ENCODE measurements around the gene CNTROB.

Gene CNTROB

GRCh38 chr17:7922269-7922844, 9.6 kb upstream of the CNTROB start:
- ChIA-PET CTCF (interaction anchor here (0.9 to 2.5 kb wide), 8 partner anchors 49 to 135 kb away, joined by 3 to 9 read pairs (median 4); no protein-coding TSS in a partner anchor), POLR2A (interaction anchor here (0.6 kb wide), 1 partner anchor 77 kb away, joined by 3 read pairs; no protein-coding TSS in a partner anchor)
- TF ChIP-seq CTCF (IDR thresholded peaks at IDR 0.05; ENCODE audit: insufficient read depth, low read length, missing control alignments), result no peak
- H3K4me3 ChIP-seq (ENCODE audit: low read depth, low read length), result peak overlapping the region; percentile 52
- no peak for DNase-seq (ENCODE audit: low read depth, low spot score)

- peak overlapping the region; percentile 52 for H3K4me3 ChIP-seq (ENCODE audit: low read depth, low read length)
- no peak for DNase-seq (ENCODE audit: low read depth, low spot score)
- TF ChIP-seq CTCF (IDR thresholded peaks at IDR 0.05; ENCODE audit: insufficient read depth, low read length, missing control alignments), result no peak
- POLR2A ChIA-PET, result no interaction called here
- CTCF ChIA-PET, result interaction anchor here (1.3 to 2.5 kb wide), 5 partner anchors 59 to 134 kb away, joined by 4 to 9 read pairs (median 5); no protein-coding TSS in a partner anchor
These were observed 9.0 kb upstream of the CNTROB start for GRCh38 chr17:7922845-7923628.

GRCh38 chr17:7927596-7927995, 4.4 kb upstream of the CNTROB start:
- CTCF ChIA-PET, result interaction anchor here (1.3 to 16.0 kb wide), 4 partner anchors 15 to 114 kb away, joined by 3 to 173 read pairs (median 10); no protein-coding TSS in a partner anchor
- TF ChIP-seq CTCF (IDR thresholded peaks at IDR 0.05; ENCODE audit: insufficient read depth, low read length, missing control alignments), result no peak
- DNase-seq (ENCODE audit: low read depth, low spot score), result no peak
- POLR2A ChIA-PET, result interaction anchor here (1.3 kb wide), 1 partner anchor 12 kb away, joined by 7 read pairs; the partner anchor contains the start of gene RNF227
- no peak overlapping the region for H3K4me3 ChIP-seq (ENCODE audit: low read depth, low read length)

GRCh38 chr17:7929158-7930023, 2.6 kb upstream of the CNTROB start, which contains the start of gene KCNAB3:
KCNAB3 (minus strand) TSS chr17:7929856; CDS start chr17:7929435, 421 bp downstream.
- CTCF ChIA-PET, result interaction anchor here (0.8 to 16.0 kb wide), 7 partner anchors 12 to 112 kb away, joined by 3 to 173 read pairs (median 4); no protein-coding TSS in a partner anchor
- DNase-seq (ENCODE audit: low read depth, low spot score), result no peak
- peak within 1 kb of the TSS; percentile 62 for H3K4me3 ChIP-seq (ENCODE audit: low read depth, low read length)
- POLR2A ChIA-PET, result interaction anchor here (1.5 kb wide), 1 partner anchor 13 kb away, joined by 9 read pairs; the partner anchor contains the start of gene RNF227
- no peak for TF ChIP-seq CTCF (IDR thresholded peaks at IDR 0.05; ENCODE audit: insufficient read depth, low read length, missing control alignments)

GRCh38 chr17:7930841-7931631, 970 bp upstream of the CNTROB start:
- POLR2A ChIA-PET, result interaction anchor here (1.4 to 3.2 kb wide), 3 partner anchors 14 to 75 kb away, joined by 6 to 23 read pairs (median 6); partner anchors contain the start of gene RNF227
- CTCF ChIA-PET, result interaction anchor here (0.9 to 16.0 kb wide), 9 partner anchors 12 to 126 kb away, joined by 3 to 173 read pairs (median 19); no protein-coding TSS in a partner anchor
- H3K4me3 ChIP-seq (ENCODE audit: low read depth, low read length), result peak overlapping the region; percentile 100
- DNase-seq (ENCODE audit: low read depth, low spot score), result no peak
- TF ChIP-seq CTCF (IDR thresholded peaks at IDR 0.05; ENCODE audit: insufficient read depth, low read length, missing control alignments), result no peak

All from AG04449 (cell line).